HG03103 (cell line): ENCODE results near the gene SETD1A.
"Not testable (repeated sequence)": the region's sequence is repeated elsewhere in the genome, so short reads cannot be mapped to it uniquely, and the experiment has no call there.

Experiments used
- ATAC-seq: cut with Tn5 transposase; IDR thresholded peaks from one replicate; pipeline ENCODE4 v1.9.1; 2021; ENCODE audit warnings: low read depth; ENCODE audit not compliant: unreplicated experiment

The SETD1A gene

DNA sequence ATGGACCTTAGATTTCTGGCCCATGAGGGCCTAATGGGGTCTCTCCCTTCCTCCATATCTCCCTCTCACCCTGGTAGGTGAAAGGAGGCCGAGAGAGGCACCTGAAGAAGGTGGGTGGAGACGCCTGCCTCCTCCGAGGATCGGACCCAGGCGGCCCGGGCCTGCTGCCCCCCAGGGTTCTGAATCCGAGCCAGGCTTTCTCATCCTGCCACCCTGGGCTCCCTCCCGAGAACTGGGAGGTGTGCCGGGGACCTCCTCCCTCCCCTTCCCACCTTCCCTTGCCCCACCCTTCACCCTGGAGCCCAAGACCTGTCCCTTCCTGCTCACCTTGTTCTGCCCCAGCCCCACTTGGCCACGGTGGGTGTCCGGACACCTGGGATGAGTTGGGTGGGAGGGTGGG lies 29.2 kb upstream of the SETD1A start:
- ATAC-seq = no peak

DNA sequence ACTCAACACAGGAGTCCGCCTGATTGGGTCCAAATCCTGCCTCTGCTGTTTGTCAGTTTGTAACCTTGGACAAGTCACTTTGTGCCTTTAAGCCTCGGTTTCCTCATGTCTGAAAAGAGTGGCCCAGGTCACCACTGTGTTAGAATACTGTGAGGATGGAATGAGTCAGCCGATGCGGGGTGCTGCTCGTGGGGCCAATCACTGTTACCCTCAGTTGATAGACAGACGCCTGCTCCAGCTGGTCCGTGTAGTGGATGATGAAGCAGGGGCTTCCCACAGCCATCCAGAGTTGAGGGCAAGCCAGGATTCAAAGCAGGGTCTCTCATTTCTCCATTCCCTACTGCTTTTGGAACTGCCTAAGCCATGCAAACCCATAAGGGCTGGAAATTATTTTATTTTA lies 28.4 kb upstream of the SETD1A start:
- no peak for ATAC-seq

DNA sequence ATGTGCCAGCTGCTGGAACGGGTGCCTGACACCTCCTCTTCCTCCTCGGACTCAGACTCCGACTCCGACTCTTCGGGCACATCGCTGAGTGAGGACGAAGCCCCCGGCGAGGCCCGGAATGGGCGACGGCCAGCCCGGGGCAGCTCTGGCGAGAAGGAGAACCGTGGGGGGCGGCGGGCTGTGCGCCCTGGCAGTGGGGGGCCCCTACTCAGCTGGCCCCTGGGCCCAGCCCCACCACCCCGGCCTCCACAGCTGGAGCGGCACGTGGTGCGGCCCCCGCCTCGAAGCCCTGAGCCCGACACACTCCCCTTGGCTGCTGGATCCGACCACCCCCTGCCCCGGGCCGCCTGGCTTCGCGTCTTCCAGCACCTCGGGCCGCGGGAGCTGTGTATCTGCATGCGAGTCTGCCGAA lies 27.4 kb upstream of the SETD1A start:
- no peak for ATAC-seq

DNA sequence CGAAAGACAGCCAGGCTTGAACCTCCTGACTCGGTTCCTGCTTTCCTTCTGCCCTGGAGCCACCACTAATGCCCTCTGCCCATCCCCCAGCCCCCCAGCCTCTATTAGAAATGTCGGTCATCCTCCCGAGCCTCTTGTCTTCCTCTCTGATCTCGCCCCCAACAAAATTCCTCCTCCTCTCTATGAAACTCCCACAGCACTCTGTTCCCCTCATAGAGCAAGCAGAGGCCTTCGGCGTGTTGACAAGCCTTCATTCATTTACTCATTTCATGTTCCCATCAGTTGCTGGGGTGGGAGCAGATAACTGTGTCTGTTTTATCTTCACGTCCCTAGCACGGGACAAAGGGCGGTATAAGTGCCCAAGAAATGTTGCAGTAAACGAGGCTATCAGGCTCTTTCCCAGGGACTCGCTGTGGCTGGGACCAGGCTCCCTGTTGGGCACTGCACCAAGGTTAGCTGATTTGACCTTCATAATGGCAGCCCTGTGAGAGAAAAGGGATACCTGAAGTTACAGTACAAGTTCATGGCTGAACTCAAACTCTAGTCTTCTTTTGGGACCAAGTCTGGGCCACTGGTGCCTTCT lies 26.4 kb upstream of the SETD1A start:
- no peak for ATAC-seq

DNA sequence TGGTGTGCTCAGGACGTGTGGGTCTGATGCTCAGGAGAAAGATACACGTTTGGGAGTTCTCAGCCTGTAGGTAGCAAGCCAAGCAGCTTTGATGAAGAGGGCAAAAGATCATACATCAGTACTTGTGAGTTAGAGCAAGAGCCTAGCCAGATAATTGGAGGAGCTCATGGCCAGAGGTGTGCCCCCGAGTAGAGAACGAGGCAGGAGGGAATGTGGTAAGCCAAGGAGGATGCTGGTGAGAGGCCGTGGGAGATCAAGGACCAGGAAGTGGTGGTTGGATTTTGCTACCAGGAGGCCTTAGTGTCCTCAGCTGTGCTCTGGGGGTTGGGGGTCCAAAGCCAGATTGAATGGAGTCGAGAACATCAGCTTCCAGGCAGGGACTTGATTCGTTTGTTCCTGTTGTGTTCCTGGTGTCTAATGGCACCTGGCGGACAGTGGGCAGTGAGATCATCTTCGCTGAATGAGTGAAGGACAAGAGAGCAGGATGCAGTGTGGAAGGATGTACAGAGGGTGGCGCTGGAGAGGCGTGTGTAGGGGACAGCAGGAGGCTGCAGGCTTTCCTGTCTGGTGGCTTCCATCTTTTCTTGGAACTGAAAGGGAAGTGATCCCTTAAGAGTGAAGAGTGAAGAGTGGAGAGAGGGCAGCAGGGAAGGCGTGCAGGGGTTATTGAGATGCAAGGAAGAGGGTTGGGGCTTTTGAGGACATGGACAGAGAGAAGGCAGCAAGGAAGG lies 22.6 kb upstream of the SETD1A start:
- ATAC-seq = no peak

DNA sequence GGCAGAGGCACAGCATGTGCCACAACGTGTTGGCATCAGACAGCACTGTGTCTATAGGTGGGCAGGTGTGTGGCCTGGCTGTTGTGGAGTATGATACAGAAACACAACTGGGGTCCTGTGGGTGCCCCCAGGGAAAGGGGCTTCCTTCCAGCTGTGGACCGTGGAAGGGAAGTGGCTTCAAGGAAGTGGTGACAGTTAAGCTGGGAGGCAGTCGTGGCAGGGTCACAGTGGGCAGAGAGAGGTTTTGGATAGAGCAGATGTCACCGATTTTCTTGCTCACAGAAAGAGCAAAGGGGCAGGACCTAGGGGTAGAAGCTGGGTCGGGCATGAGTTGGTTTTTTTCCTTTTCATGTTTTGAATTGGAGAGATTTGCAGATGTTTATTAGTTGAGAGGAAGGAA lies 19.9 kb upstream of the SETD1A start:
- no peak for ATAC-seq

DNA sequence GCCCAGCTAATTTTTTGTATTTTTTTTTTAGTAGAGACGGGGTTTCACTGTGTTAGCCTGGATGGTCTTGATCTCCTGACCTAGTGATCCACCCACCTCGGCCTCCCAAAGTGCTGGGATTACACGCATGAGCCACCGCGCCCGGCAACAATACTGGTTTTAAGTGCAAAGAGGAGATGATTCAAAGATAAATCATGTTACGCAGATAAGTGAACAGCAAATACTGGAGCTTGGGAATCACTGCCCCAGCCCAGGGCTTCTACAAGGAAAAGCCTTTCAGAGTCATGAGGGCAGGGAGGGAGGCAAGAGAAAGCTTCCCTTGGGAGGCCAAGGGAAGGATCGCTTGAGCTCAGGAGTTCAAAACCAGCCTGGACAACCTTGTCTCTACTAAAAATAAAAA lies 18.0 kb upstream of the SETD1A start:
- not testable (repeated sequence) for ATAC-seq

DNA sequence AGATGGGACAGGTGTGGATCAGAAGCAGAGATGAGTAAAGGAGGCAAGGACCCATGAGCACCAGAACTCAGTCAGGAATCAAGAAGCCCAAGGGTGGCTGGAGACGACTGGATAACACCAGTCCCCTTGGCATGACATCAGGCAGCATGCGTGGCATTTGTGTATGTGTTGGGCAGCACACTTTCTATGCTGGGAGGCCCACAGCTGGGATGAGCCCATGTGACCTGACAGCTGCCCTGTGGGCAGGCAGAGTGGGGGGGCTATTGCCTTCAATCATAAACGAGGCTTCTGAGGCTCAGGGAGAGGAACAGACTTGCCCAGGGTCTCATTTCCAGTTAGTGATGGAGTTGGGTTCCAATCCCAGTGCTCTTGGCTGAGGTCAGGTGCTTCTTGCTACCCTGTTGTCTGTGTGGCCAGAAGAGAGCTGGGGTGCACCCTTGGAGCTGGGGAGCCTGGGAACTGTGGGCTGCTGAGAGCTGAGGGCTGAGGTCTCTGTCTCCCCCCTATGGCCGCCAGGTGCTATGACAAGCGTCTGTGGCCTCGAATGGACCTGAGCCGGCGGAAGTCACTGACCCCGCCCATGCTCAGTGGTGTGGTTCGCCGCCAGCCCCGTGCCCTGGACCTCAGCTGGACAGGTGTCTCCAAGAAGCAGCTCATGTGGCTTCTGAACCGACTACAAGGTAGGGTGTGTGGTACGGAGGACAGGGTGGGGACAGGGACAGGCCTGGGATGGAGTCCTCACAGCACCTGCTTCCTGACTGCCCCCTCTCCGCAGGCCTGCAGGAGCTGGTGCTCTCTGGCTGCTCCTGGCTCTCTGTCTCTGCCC lies 15.7 kb upstream of the SETD1A start:
- ATAC-seq = peak; percentile 87

DNA sequence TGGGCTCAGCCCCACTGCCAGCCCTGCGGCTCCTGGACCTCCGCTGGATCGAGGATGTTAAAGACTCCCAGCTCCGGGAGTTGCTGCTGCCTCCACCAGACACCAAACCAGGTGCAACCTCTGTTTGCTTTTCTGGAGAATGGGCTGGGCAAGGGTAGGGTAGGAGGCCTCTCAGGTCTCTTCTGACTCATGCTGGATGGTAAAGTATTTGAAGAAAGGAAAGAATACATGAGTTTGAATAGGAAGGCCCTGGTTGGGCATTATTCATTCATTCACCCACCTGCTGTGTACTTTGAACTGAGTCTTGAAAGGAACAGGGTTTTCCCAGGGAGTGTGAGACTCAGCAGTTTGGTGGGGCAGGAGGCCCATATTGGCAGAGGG lies 15.1 kb upstream of the SETD1A start:
- no peak for ATAC-seq

DNA sequence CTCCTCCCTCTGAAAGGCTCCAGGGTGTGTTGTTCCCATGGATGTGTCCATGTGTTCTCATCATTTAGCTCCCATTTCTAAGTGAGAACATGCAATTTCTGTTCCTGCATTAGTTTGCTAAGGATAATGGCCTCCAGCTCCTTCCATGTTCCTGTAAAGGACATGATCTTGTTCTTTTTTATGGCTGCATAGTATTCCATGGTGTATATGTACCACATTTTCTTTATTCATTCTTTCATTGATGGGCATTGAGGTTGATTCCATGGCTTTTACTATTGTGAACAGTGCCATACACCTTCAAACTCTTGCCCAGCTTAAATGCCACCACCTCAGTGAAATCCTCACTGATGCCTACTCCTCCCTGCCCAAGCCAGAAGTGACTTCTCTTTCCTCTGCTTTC lies 13.2 kb upstream of the SETD1A start:
- ATAC-seq = no peak

DNA sequence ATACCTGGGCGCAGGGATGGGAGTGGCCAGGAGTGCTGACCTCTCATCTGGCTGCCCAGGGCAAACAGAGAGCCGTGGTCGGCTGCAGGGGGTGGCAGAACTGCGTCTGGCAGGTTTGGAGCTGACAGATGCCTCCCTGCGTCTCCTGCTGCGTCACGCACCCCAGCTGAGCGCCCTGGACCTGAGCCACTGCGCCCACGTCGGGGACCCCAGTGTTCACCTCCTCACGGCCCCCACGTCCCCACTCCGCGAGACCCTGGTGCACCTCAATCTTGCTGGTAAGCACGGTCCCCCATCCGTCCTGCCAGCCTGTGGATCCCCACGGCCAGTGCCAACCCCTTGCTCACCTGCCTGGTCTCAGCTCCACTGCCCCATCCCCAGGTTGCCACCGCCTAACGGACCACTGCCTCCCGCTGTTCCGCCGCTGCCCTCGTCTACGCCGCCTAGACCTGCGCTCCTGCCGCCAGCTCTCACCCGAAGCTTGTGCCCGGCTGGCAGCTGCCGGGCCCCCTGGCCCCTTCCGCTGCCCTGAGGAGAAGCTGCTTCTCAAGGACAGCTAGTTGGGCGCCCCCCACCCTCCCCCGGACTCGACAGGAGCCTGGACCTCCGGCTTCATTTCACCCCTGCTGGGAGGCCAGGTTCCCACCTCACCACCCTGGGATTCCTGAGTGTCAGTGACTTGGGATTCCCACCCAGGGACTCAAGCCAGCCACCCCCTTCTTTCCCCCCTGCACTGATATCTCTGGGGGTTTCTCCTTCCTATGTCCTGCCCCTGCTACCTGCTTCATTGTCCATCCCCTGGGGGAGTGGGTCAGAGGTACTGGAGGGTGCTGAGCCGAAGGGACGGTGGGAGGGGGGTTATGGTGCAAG lies 10.6 kb upstream of the SETD1A start:
- ATAC-seq = no peak

DNA sequence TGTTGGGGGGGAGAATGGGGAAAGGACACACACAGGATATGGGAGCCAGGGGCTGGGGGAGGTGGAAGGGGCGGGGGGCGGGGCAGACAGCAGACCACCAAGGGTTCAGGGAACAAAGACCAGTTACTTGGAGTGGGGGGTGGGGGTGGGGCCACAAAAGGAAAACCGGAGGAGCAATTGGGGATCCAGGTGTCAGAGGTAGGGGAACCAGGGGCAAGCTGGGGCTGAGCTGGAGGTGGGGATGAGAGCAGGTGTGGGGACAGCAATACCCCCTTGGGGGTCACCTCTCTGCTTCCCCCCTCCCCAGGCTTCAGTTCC lies 10.1 kb upstream of the SETD1A start:
- no peak for ATAC-seq

DNA sequence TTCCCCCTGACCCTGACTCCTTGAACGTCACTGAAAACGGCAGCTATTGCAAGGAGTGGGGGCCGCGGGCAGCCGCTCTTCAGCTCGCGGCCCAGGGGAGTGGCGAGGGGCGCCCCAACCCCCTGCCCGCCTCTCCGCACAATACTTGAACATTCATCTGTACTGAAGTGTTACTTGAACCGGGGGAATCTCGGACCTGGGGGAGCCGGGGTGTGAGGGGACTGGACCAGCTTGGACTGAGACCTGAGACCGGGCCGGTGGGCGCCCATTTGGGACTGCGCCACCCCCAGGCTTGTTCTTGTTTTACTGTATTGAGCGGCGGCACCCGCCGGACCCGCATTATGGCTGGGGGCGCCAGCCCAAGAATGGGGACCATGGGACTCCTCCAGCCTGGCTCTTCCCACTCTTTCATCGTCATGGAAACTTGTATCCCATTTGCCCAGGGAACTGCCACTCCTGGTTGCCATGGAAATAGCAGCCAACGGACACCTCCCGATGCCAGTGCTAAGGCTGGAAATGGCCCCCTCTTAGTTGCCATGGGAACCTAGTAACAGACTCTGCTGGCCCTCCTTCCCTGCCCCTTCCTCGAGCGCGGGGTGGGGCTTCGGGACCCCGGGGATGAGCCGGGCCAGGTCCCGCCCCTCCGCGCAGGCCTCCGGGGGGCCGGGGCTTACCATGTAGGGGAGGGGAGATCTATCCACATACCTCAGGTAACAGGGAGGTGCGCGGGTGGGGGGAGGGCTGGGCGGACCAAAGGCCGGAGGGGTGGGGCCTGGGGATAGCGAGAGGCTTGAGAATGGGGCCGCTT lies 9.5 kb upstream of the SETD1A start:
- ATAC-seq = peak; percentile 5

DNA sequence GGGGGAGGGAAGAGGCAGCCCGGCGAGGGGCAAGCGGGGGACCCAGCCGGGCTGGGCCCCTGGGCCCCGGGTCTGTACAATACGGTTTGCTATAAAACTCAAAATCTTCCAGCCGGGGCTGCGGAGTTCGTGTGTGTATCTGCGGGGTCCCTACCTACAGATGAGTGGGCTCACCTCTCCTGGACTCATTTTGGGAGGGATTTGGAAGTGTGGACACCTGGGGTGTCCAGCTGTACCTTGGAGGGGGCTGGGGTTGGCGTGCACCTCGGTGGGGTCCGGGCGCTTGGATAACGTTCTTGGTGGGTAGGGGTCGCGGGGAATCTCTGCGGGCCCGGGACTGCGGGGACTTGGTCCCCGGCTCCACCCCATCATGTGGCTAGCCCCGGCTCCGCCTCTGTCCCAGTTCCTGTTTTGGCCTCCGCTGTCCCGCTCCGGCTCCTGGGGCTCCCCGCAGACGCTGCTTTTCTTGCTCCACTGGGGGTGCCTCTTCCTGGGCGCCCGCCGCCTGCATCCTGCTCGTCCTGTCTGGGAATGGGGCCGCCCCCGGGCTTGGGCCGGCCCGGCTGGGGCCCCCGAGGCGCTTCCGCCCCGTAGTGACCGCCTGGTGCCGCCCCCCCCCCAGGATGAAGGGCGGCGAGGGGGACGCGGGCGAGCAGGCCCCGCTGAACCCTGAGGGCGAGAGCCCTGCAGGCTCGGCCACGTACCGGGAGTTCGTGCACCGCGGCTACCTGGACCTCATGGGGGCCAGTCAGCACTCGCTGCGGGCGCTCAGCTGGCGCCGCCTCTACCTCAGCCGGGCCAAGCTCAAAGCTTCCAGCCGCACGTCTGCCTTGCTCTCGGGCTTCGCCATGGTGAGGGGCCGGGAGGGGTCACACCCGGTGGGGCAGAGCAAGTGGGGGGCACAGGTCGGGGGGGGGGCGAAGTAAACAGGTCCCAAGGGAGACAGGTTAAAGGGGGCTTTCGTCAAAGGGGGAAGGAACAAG lies 8.6 kb upstream of the SETD1A start, which contains the start of gene ORAI3:
TSS of gene ORAI3 (plus strand) at position 402 of the 983 bp plus-strand sequence. CDS start at position 624, 222 bp downstream.
- peak; percentile 46 for ATAC-seq

DNA sequence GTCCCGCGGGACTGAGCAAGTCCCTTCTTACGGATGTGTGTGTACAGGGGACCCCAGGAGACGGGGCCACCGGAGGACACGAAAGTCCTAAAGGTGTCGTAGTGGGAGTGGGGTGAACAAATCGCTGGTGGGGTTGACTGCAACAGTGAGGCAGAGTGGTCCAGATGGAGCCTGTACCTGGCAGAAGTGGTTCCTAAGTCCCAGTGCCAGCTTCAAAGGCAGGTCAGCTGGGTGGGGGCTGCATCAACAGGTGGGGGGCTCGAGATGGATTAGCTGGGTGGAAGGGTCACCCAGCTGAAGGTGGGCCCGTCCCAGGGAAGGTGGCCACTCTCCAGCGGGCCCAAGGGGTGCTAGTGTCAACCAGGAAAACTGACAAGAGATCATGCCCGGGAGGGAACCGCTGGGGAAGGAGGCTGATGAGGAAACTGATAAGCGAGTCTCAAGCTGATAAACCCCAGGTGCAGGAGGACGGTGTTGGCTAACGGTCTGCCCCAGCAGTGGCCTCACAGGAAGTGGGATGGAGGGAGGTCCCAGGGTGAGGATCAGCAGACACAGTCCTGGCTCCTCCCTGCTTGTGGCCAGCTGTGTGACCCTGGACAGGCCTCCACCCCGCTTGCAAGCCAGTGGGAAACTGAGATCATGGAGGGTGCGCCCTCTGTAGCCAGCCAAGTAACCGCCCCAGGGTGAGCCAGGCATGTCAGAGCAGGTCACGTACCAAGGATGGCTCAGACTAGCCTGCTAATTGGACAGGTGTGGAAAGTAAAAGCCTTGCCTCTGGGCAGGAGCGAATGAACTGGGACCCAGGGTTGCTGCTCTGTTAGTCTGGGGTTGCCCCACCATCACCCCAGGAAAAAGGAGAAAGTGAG lies 7.7 kb upstream of the SETD1A start:
- ATAC-seq = peak; percentile 51

DNA sequence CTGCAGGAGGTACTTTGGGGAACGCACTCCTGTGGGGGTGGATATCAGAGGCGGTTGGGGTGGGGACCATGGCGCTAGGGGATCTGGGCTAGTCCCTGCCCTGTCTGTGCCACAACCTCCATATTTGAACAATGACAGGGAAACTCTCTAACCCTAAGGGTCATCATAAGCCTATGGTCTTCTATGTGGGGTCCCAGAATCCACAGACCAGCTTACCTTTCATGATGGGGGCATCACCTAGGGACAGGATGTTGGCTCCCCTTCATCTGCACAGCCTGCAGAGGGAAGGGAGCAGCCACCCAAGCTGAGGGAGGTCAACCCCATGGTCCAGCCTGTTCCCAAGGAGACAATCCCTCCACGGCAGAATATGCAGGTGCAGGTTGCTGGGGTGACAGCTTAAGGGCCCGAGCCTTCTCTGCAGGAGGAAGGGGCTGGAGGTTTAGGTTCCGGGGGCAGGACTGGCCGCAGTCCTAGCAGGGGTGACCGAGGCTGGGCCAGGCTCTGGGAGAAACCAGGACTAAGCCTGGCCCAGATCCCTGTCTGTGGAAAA lies 7.0 kb upstream of the SETD1A start:
- no peak for ATAC-seq

DNA sequence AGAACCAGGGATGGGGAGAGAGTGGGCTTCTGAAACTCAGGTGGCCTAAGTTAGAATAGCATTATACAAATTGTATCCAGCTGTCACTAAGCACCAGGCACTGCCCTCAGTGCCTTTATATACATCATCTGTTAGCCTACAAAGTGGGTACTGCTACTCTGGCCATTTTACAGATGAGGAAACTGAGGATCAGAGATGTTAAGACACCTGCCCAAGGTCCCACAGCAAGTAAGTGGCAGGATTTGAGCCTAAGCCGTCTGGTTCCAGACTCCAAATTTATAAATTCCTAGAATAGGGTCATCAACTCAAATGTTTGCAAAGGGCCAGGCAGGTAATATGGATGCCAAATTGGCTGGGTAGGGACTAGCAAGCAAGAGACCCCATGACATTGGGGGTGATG lies 6.4 kb upstream of the SETD1A start:
- ATAC-seq = no peak

DNA sequence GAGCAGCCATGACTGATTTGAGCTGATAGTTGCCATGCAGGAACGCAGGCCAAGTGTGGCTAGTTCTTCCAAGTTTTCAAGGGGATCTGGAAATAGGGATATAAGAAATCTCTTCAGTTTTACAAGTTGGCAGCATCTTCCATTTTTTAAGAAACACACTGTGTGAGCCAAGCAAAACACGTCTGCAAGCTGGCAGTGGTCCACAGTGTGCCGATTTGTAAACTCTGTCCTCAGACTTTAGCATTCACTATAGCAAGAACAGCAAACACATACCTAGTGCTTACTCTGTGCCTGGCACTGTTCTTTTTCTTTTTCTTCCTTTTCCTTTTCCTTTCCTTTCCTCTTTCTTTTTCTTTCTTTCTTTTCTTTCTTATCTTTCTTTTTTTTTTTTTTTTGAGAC lies 5.8 kb upstream of the SETD1A start:
- ATAC-seq = no peak
